Gastroesophageal sphincter (tissue), 4 donors: ENCODE measurements around the gene SLC35E4. TPM values are rescaled to one million over a fixed set of nuclear protein-coding genes. Genes with fewer than 3 reads are reported as not detected.
"Not testable (repeated sequence)": the region's sequence is repeated elsewhere in the genome, so short reads cannot be mapped to it uniquely, and the experiment has no call there.

ENCODE experiments used
- ATAC-seq: fragments of 150-250 bp; one replicate; pipeline ENCODE4 v1.9.1; 2016; ENCODE audit warnings: mild to moderate bottlenecking, moderate library complexity
- H3K27ac ChIP-seq, 4 donors: fragments of 200-600 bp; sonication (generic) in 3 of 4; 1 replicate in 3 of 4; 2 replicates in 1 of 4; pipeline ENCODE4 v1.5.1; 2016 to 2019
- H3K27me3 ChIP-seq: fragments of 200-600 bp; sonication (generic); one replicate; pipeline ENCODE4 v1.5.1; 2019
- H3K36me3 ChIP-seq, 2 donors: fragments of 200-600 bp; sonication (generic); one replicate each; pipeline ENCODE4 v1.5.1; 2019; ENCODE audit warnings: control low read depth in 1 of 2
- H3K4me1 ChIP-seq, 3 donors: fragments of 200-600 bp; sonication (generic); 1 replicate in 2 of 3; 2 replicates in 1 of 3; pipeline ENCODE4 v1.5.1; 2016 to 2019; ENCODE audit warnings: control low read depth in 2 of 3
- H3K4me3 ChIP-seq, 2 donors: fragments of 200-600 bp; sonication (generic); one replicate each; pipeline ENCODE4 v1.5.1; 2019; ENCODE audit warnings: mild to moderate bottlenecking in 1 of 2, moderate library complexity in 1 of 2
- H3K9me3 ChIP-seq, 3 donors: fragments of 200-600 bp; sonication (generic); one replicate each; pipeline ENCODE4 v1.5.1; 2017 to 2019; ENCODE audit warnings: control low read depth in 2 of 3
- CTCF ChIP-seq, 4 experiments: fragments of 200-600 bp in 2 of 4; fragments of 450-650 bp in 2 of 4; sonication (generic) in 1 of 4; IDR thresholded peaks; one replicate each; pipeline ENCODE4 v1.5.1; 2017 to 2019; ENCODE audit warnings: antibody characterized with exemption in 4 of 4, mild to moderate bottlenecking in 2 of 4, moderate library complexity in 2 of 4
- EP300 ChIP-seq: sonication (generic); formaldehyde crosslinking; IDR thresholded peaks from one replicate; pipeline ENCODE4 v1.6.1; 2017; ENCODE audit warnings: antibody characterized with exemption, mild to moderate bottlenecking
- POLR2A ChIP-seq, 2 donors: fragments of 450-650 bp; IDR thresholded peaks; one replicate each; pipeline ENCODE4 v1.6.1; 2017; ENCODE audit warnings: antibody characterized with exemption in 2 of 2, mild to moderate bottlenecking in 2 of 2, moderate library complexity in 1 of 2
- POLR2AphosphoS5 ChIP-seq: sonication (generic); formaldehyde crosslinking; IDR thresholded peaks from one replicate; pipeline ENCODE4 v1.6.1; 2017; ENCODE audit warnings: antibody characterized with exemption
- WGBS, 2 donors: methylation state at CpG; one replicate each; pipeline ENCODE4 v1.1.5; 2018; ENCODE audit warnings: low coverage in 1 of 2; 5-methylcytosine and 5-hydroxymethylcytosine counted together
- total RNA-seq, 4 donors: library from RNA; depleted of rRNA; stranded (reverse); fragments of >200 nt; gene quantifications; one replicate each; pipeline ENCODE4 v1.1.0, GENCODE V29; 2016

The SLC35E4 gene
- total RNA-seq, 4 donors from 2014 or later = 6.5 to 13.5 (median 10.9) TPM

GRCh38 chr22:30592360-30592713, 43.2 kb upstream of the SLC35E4 start:
- Histone ChIP-seq H3K27ac (peak overlapping the region in 3 of 4 donors; percentile 0 to 79 (median 79)), H3K36me3 (peaks cover 3 to 23% of the 10 kb centered on the region in 2 donors), H3K27me3 (peaks cover 13% of the 10 kb centered on the region), H3K4me1 (peaks cover 5 to 27% (median 10%) of the 10 kb centered on the region in 3 donors), H3K4me3 (peak overlapping the region; percentile 32 to 66)
- not testable (repeated sequence) for H3K9me3 ChIP-seq, ATAC-seq
- TF ChIP-seq CTCF (IDR thresholded peaks at IDR 0.05) = peak in 1 of 4 experiments; percentile 9
- WGBS, 2 donors = 62 to 80% methylated on average over 4 to 7 of the region's 18 CpGs

- Histone ChIP-seq H3K4me1 (peaks cover 0 to 7% (median 0%) of the 10 kb centered on the region in 3 donors), H3K9me3 (no peaks in the 10 kb centered on the region), H3K27me3 (peaks cover 13% of the 10 kb centered on the region), H3K27ac (no peak overlapping the region), H3K4me3 (no peak overlapping the region), H3K36me3 (no peaks in the 10 kb centered on the region)
- WGBS, 2 donors = 15 to 50% methylated on average over 2 of the region's 2 CpGs
- ATAC-seq = no peak
- no peak for TF ChIP-seq CTCF (IDR thresholded peaks at IDR 0.05)
- no peak for TF ChIP-seq EP300
- TF ChIP-seq POLR2A (IDR thresholded peaks at IDR 0.05) = no peak
Observed at GRCh38 chr22:30596199-30596598, 39.4 kb upstream of the SLC35E4 start.

- TF ChIP-seq POLR2A (IDR thresholded peaks at IDR 0.05) (no peak), POLR2AphosphoS5 (no peak)
- WGBS, 2 donors = no CpG with 5 or more reads among the region's 29 CpGs
- Histone ChIP-seq H3K4me1 (peaks cover 0 to 6% (median 0%) of the 10 kb centered on the region in 3 donors), H3K9me3 (no peaks in the 10 kb centered on the region), H3K4me3 (no peak overlapping the region), H3K27me3 (peaks cover 13% of the 10 kb centered on the region), H3K27ac (no peak overlapping the region), H3K36me3 (no peaks in the 10 kb centered on the region)
- ATAC-seq = no peak
Observed at GRCh38 chr22:30596886-30597285, 38.7 kb upstream of the SLC35E4 start.

- Histone ChIP-seq H3K27me3 (peaks cover 6% of the 10 kb centered on the region), H3K27ac (no peak overlapping the region), H3K4me3 (no peak overlapping the region), H3K36me3 (no peaks in the 10 kb centered on the region), H3K4me1 (no peaks in the 10 kb centered on the region), H3K9me3 (no peaks in the 10 kb centered on the region)
- ATAC-seq = no peak
- TF ChIP-seq POLR2A (IDR thresholded peaks at IDR 0.05) (no peak), EP300 (no peak), CTCF (IDR thresholded peaks at IDR 0.05) (no peak), POLR2AphosphoS5 (no peak)
- WGBS, 2 donors = 100% methylated on average over 1 to 3 of the region's 3 CpGs
Observed at GRCh38 chr22:30598986-30599385, 36.6 kb upstream of the SLC35E4 start.

- Histone ChIP-seq H3K9me3 (no peaks in the 10 kb centered on the region), H3K27me3 (peaks cover 6% of the 10 kb centered on the region), H3K4me3 (no peak overlapping the region), H3K36me3 (no peaks in the 10 kb centered on the region), H3K27ac (no peak overlapping the region), H3K4me1 (peaks cover 0 to 10% (median 3%) of the 10 kb centered on the region in 3 donors)
- no peak for ATAC-seq
- TF ChIP-seq POLR2A (IDR thresholded peaks at IDR 0.05) (no peak), EP300 (no peak), CTCF (IDR thresholded peaks at IDR 0.05) (no peak), POLR2AphosphoS5 (no peak)
- 43 to 67% methylated on average over 2 to 3 of the region's 3 CpGs for WGBS, 2 donors
Observed at GRCh38 chr22:30600921-30601320, 34.7 kb upstream of the SLC35E4 start.
